GM12892 (cell line): ENCODE results near the gene NBEA.

Experiments used
- DNase-seq: peaks from one replicate; pipeline ENCODE4 v3.0.0; 2011; ENCODE audit not compliant: insufficient read length
- FAIRE-seq: peaks from 2 replicates; lab custom pipeline; 2011; peaks lifted over from hg19 to GRCh38; lab: Jason Lieb, UNC
- POLR2A ChIP-seq: IDR thresholded peaks from 2 replicates; pipeline ENCODE4 v1.6.1; 2011; ENCODE audit warnings: low read depth, low read length, control low read depth
- POLR2AphosphoS5 ChIP-seq: IDR thresholded peaks from 2 replicates; pipeline ENCODE4 v1.6.1; 2011; ENCODE audit warnings: low read depth, low read length, control low read depth
- TAF1 ChIP-seq: IDR thresholded peaks from 2 replicates; pipeline ENCODE4 v1.6.1; 2011; ENCODE audit warnings: low read depth, mild to moderate bottlenecking, control low read depth, low read length, borderline replicate concordance

Gene NBEA

DNA sequence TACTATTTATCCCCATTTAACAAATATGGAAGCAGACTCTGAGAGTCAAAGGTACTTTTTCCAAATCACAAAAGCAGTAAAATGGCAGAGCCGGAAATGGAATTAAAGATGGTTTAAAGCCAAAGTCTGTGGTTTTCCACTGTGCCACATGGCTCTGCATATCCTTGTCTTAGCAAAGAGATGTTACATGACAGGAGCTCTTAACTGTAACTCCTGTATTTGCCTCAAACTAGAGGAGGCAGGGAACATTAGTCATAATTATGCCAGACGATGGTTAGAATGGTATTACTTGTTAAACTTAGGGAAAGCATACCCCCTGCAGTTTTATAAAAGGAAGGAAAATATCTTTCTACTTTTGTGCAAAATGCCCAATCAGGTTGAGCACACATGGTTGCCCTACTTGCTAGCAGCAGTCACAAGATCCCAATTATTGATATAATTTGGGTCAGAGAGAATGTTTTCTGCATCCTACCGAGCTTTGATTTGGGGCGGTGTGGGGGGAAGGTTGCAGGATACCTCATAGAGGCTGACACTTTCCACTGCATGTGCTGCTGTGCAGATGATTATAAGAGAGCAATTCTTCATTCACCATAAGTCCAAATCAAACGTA is 576.4 kb downstream of the NBEA start:
- TF ChIP-seq POLR2AphosphoS5: no peak
- no peak for TF ChIP-seq TAF1
- no peak for TF ChIP-seq POLR2A
- FAIRE-seq (no peak), DNase-seq (no peak)

DNA sequence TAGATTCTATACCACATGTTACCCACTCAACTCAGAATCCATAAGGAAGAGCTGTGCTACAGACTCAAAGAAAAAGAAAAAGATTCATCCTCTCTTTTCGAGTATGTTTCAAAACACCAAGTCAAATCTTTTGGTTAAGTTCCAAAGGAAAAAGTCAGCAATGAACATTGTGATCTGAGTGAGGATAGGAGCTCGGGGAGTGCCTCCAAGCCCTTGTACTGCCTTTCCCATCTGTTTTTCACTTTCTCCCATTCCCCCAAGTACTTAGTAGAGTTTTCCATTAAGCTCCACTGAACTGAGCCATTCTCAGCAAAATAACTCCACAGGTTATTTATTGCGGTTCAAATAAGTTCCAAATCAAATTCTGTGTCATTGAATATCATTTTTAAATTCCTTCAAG is 582.1 kb downstream of the NBEA start:
- TF ChIP-seq POLR2AphosphoS5: no peak
- TF ChIP-seq TAF1: no peak
- no peak for TF ChIP-seq POLR2A
- no peak for DNase-seq
- FAIRE-seq: no peak

DNA sequence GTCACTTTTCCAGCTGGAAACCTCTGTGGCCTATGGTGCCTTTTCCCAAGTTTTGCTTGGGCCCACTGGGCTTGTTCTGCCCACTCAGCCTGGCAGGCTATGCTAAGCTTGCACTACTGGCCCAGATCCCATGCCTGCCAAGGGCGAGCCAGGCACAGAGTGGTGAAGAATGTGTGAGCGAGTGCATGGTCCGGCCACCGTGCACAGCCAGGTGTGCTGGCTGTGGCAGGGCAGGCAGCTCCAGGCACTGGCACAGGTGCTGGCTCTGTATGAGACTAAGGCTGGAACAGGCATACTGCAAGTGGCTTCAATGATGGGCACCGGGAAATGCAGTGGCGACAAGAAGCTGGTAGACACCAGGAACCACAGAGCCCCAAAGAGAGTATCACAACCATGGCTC is 584.5 kb downstream of the NBEA start:
- FAIRE-seq (no peak), DNase-seq (no peak)
- TF ChIP-seq TAF1: no peak
- no peak for TF ChIP-seq POLR2A

DNA sequence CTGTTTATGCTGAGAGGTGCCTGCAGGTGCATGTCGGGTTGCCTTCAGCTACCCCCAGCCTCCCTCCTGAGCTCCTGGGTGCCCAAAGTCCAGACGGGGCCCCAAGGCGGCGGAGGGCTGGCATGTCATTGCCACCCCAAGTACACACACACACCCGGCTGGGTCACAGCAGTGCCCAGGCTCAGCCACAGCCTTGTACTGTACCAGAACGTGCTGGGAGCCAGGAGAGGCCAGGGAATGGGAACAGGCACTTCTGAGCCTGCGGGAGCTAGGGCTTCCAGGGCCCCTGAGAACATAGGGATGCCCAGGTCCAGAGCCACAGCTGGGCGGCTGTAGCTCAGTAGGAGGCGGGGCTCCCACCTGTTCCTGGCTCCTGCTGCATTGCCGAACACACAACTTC is 585.4 kb downstream of the NBEA start:
- DNase-seq: no peak
- no peak for TF ChIP-seq POLR2A
- TF ChIP-seq POLR2AphosphoS5: no peak
- no peak for TF ChIP-seq TAF1
- FAIRE-seq: no peak

DNA sequence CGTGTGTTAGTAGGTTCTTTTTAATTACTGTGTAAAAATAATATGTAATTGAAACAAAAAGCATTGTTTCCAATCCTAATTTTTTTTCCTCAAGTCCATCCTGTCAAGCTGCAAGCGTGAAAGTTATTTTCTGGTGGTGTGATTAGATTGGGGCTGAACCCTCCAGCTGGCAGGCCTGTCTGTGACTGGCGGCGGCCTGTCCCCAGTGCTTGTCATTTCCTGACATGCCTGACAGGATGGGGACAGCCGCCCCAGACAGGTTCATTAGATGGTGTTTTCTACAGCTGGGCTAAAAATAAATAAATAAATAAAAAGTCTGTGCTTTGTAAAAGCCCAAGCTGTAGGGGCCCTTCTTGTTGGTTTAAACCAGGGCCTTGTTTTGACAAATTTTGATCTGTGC is 588.1 kb downstream of the NBEA start:
- TF ChIP-seq POLR2A (no peak), POLR2AphosphoS5 (no peak), TAF1 (no peak)
- DNase-seq (no peak), FAIRE-seq (no peak)

DNA sequence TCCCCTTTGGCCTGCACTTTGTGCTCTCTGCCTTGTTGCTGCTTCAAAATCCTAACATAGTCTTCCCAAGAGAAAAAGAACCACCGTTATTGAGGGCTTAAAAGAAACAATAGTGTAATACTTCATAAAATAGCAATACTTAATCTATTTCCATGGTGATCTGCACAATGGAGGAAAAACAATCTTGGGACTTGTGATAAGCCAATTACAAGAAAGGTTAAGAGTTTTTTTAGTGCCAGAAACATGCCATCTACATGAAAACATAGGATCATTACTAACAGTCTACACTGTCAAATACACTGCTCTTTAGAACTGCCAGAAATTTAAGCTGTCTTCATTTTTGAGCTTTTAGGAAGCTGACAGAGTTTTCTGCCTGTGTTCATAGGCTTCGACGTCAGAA is 588.5 kb downstream of the NBEA start:
- TF ChIP-seq POLR2AphosphoS5 (no peak), POLR2A (no peak), TAF1 (no peak)
- FAIRE-seq: no peak

DNA sequence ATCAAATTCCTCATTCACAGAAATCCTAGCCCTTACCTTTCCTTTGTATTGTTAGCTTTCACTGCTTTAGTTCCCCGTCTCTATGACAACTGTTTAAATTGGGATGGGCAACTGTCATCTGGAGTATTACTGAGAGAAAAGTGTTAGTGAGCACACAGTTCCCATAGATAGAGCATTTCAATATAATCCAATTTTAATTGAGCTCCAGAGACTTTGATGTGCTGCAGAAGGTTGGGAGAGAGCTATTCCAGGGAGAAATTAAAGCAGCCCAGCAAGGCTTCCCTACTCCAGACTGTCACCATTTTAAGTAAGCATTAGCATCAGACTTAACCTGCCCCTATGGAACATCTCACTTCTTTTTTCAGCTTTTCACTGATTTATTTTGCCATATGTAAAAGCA is 589.5 kb downstream of the NBEA start:
- DNase-seq: no peak
- FAIRE-seq: no peak
- TF ChIP-seq POLR2AphosphoS5: no peak
- TF ChIP-seq POLR2A: no peak
- TF ChIP-seq TAF1: no peak

More for the DNA sequence above, 588.5 kb downstream of the NBEA start:
- no peak for DNase-seq

DNA sequence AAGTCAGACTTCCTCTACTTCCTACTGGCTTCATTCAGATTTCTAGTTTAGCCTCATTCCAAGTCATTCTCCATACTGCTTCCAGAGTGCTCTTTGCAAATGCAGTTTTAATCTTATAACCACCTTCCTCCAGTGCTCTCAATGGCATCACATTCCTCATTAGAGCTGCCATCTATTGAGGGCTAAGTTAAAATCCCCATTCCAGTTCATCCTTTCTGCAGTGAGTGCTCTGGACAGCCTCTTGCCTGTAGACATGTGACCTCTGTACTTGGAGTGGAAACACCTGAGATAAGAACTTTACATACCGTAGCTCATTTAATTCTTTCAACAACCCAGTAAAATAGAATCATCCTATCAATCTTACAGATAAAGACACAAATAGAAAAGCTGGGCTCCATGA is 592.3 kb downstream of the NBEA start:
- DNase-seq: no peak
- TF ChIP-seq POLR2AphosphoS5: no peak
- TF ChIP-seq POLR2A: no peak
- no peak for TF ChIP-seq TAF1
- FAIRE-seq: no peak

DNA sequence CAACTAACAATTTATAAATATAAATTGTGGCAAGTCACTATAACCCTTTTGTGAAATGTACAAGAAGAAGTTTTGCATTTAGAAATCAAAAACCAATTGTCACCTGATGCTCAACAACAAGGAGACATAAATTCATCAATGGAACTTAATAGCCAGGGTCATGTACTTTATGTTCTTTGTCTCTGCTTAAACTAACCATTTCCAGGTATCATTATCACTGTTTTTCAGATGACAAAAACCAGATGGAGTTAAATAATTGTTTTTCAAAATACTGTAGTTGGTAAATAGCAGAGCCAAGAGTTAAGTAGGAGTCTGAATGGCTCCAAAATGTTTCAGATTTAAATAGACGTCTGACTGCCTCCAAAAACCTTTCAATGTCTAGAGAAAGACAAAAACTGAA is 606.7 kb downstream of the NBEA start:
- DNase-seq: no peak
- TF ChIP-seq POLR2AphosphoS5 (no peak), POLR2A (no peak), TAF1 (no peak)
- no peak for FAIRE-seq

DNA sequence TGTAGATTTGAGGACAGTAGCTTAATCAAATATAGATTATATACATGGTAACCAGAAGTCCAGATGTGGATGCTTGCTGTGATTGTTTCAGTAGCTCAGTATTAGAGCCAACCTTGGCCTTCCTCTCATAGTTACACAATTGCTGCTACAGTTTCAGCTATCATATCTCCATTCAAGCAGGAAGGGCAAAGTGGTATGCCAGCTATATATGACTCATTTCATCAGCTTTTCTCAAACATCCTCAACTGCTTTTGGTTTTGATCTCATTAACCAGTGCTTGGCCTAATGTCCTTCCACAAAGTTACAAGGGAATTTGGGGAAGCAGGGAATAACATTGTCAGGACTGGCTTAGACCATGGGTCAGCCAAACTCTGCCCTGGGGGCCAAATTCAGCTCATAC is 607.4 kb downstream of the NBEA start:
- no peak for DNase-seq
- FAIRE-seq: no peak
- TF ChIP-seq POLR2AphosphoS5 (no peak), POLR2A (no peak), TAF1 (no peak)

DNA sequence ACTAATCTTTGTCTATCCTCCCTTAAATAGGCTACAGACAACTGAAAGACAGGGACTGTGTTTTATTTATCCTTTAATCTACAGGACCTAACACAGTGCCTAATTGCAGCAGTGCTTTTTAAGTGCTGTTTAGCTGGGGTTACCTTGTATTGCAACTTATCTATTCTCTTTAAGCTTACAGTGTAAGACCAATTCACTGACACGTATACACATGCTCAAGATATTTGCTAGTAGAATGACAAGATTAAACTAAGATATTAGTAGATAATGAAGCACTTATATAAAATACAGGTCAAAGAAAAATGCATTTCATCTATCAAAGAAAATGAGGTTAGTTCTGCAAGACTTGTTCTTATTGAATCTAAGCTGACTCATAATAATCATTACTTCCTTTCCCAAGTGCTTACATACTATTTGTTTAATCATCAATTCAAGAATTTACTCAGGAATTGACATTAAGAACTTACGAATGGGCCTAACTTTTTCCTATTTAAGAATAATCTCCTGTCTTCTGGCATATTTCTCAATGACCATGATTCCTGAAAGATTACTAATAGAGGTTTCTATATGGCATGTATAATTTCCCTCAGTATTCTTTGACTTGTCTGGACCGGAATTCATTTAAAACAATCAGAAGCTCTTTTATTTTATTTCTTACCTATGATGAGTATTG is 610.2 kb downstream of the NBEA start:
- FAIRE-seq: no peak
- TF ChIP-seq TAF1 (no peak), POLR2AphosphoS5 (no peak), POLR2A (no peak)
- no peak for DNase-seq

DNA sequence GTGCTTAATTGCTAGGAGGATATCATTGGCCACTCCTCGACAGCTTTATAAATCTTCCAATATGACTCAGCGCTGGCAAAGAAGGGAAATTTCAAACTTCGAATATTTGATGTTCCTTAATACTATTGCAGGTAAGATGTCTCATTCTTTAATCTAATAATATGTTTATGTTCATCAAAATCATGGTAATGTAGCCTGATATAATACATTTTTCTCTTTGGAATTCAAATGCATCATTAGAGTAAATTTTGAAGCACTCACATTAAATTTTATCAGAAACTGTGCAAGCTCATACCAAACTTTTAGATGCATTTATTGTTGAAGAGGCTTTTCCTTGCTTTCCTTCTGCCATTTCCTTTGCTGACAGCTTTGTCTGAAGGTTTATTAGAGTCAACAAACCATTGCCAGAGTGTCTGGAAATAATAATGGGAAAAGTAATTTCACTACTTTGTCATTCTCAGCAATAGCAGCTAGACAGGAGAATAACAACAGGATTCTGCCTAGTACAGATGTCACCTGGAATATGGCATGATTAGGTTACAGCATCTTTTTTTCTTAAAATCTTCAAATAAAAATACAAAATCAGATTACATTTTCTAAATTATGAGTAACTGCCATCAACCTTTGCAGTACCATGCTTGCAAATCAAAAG is 613.0 kb downstream of the NBEA start:
- DNase-seq (no peak), FAIRE-seq (no peak)
- TF ChIP-seq TAF1 (no peak), POLR2AphosphoS5 (no peak), POLR2A (no peak)
